Activated T-helper 2 cell treated with anti-CD3 and anti-CD28 coated beads, Interferon-gamma antibody, Interleukin-2, Interleukin-4, amounts not matched to agents 10 μg/mL and 5 μg/mL and 100 μg/mL, durations not matched to agents 14 hours and 24 hours and 36 hours (primary cell): Measurements from ENCODE around the gene ANK2. TPM values are rescaled to one million over a fixed set of nuclear protein-coding genes. Genes with fewer than 3 reads are reported as not detected.
"Not testable (repeated sequence)": the region's sequence is repeated elsewhere in the genome, so short reads cannot be mapped to it uniquely, and the experiment has no call there.

ENCODE experiments used
- DNase-seq: peaks from one replicate; pipeline ENCODE4 v3.0.0; 2021; ENCODE audit warnings: low spot score
- H3K27ac Mint-ChIP-seq: one replicate; pipeline ENCODE4 v1.8.0; 2021; ENCODE audit warnings: mixed read lengths
- H3K27me3 Mint-ChIP-seq: one replicate; pipeline ENCODE4 v1.8.0; 2021; ENCODE audit warnings: low read depth, mixed read lengths
- H3K36me3 Mint-ChIP-seq: one replicate; pipeline ENCODE4 v1.8.0; 2021; ENCODE audit warnings: low read depth, mixed read lengths
- H3K4me1 Mint-ChIP-seq: one replicate; pipeline ENCODE4 v1.8.0; 2021; ENCODE audit warnings: low read depth, mixed read lengths
- H3K4me3 Mint-ChIP-seq: one replicate; pipeline ENCODE4 v1.8.0; 2021; ENCODE audit warnings: low read depth, mild to moderate bottlenecking, moderate library complexity, mixed read lengths
- H3K9me3 Mint-ChIP-seq: one replicate; pipeline ENCODE4 v1.8.0; 2021; ENCODE audit warnings: mixed read lengths
- intact Hi-C: fragments of 100-400 bp; cut with micrococcal nuclease; formaldehyde crosslinking; loops from one replicate; pipeline ENCODE4 v1.15.1; 2023
- total RNA-seq: library from RNA; stranded (reverse); gene quantifications from 2 replicates; pipeline ENCODE4 v1.2.3, GENCODE V29; 2022

The ANK2 gene
- total RNA-seq, 1 donor from 2014 or later = 2.9 TPM

- Mint-ChIP-seq H3K27ac (no peak overlapping the region), H3K4me1 (no peaks in the 10 kb centered on the region), H3K27me3 (no peaks in the 10 kb centered on the region), H3K4me3 (no peak overlapping the region), H3K9me3 (no peaks in the 10 kb centered on the region), H3K36me3 (no peaks in the 10 kb centered on the region)
- intact Hi-C loops = no loop called here
- DNase-seq = no peak
These were observed 172.5 kb downstream of the ANK2 start for GRCh38 chr4:113221990-113222389.

GRCh38 chr4:113222471-113222870 lies 173.0 kb downstream of the ANK2 start:
- no peaks in the 10 kb centered on the region for H3K4me1 Mint-ChIP-seq
- H3K27ac Mint-ChIP-seq = no peak overlapping the region
- no peaks in the 10 kb centered on the region for H3K9me3 Mint-ChIP-seq
- no peaks in the 10 kb centered on the region for H3K27me3 Mint-ChIP-seq
- intact Hi-C loops = no loop called here
- no peaks in the 10 kb centered on the region for H3K36me3 Mint-ChIP-seq
- H3K4me3 Mint-ChIP-seq = no peak overlapping the region
- DNase-seq = no peak

- intact Hi-C loops = no loop called here
- no peaks in the 10 kb centered on the region for H3K36me3 Mint-ChIP-seq
- H3K27me3 Mint-ChIP-seq = no peaks in the 10 kb centered on the region
- H3K4me3 Mint-ChIP-seq = no peak overlapping the region
- DNase-seq = no peak
- H3K4me1 Mint-ChIP-seq = no peaks in the 10 kb centered on the region
- H3K9me3 Mint-ChIP-seq = no peaks in the 10 kb centered on the region
- H3K27ac Mint-ChIP-seq = no peak overlapping the region
These were observed 173.5 kb downstream of the ANK2 start for GRCh38 chr4:113223001-113223400.

- no peaks in the 10 kb centered on the region for H3K36me3 Mint-ChIP-seq
- no peak overlapping the region for H3K27ac Mint-ChIP-seq
- no peaks in the 10 kb centered on the region for H3K27me3 Mint-ChIP-seq
- no peaks in the 10 kb centered on the region for H3K9me3 Mint-ChIP-seq
- no peak overlapping the region for H3K4me3 Mint-ChIP-seq
- no peaks in the 10 kb centered on the region for H3K4me1 Mint-ChIP-seq
- DNase-seq = no peak
- intact Hi-C loops = no loop called here
These were observed 182.7 kb downstream of the ANK2 start for GRCh38 chr4:113232194-113232593.

GRCh38 chr4:113236916-113237315 lies 187.5 kb downstream of the ANK2 start:
- Mint-ChIP-seq H3K27me3 (no peaks in the 10 kb centered on the region), H3K4me3 (no peak overlapping the region), H3K9me3 (no peaks in the 10 kb centered on the region), H3K4me1 (no peaks in the 10 kb centered on the region), H3K27ac (no peak overlapping the region), H3K36me3 (no peaks in the 10 kb centered on the region)
- intact Hi-C loops = no loop called here
- DNase-seq = no peak

- H3K9me3 Mint-ChIP-seq = no peaks in the 10 kb centered on the region
- H3K4me3 Mint-ChIP-seq = no peak overlapping the region
- no peaks in the 10 kb centered on the region for H3K27me3 Mint-ChIP-seq
- H3K36me3 Mint-ChIP-seq = no peaks in the 10 kb centered on the region
- H3K27ac Mint-ChIP-seq = no peak overlapping the region
- H3K4me1 Mint-ChIP-seq = no peaks in the 10 kb centered on the region
- intact Hi-C loops = no loop called here
- no peak for DNase-seq
These were observed 193.9 kb downstream of the ANK2 start for GRCh38 chr4:113243312-113243711.

- intact Hi-C loops, H3K36me3 Mint-ChIP-seq, H3K4me3 Mint-ChIP-seq, H3K9me3 Mint-ChIP-seq, H3K27me3 Mint-ChIP-seq, DNase-seq, H3K4me1 Mint-ChIP-seq, H3K27ac Mint-ChIP-seq: not testable (repeated sequence)
These were observed 195.3 kb downstream of the ANK2 start for GRCh38 chr4:113244747-113245146.

GRCh38 chr4:113248320-113248719 lies 198.9 kb downstream of the ANK2 start:
- DNase-seq = no peak
- intact Hi-C loops = no loop called here
- H3K9me3 Mint-ChIP-seq = no peaks in the 10 kb centered on the region
- H3K27ac Mint-ChIP-seq = no peak overlapping the region
- no peak overlapping the region for H3K4me3 Mint-ChIP-seq
- no peaks in the 10 kb centered on the region for H3K27me3 Mint-ChIP-seq
- no peaks in the 10 kb centered on the region for H3K36me3 Mint-ChIP-seq
- no peaks in the 10 kb centered on the region for H3K4me1 Mint-ChIP-seq

GRCh38 chr4:113255628-113256027 lies 206.2 kb downstream of the ANK2 start:
- intact Hi-C loops = no loop called here
- DNase-seq = no peak
- H3K4me3 Mint-ChIP-seq = no peak overlapping the region
- no peaks in the 10 kb centered on the region for H3K4me1 Mint-ChIP-seq
- H3K27ac Mint-ChIP-seq = no peak overlapping the region
- no peaks in the 10 kb centered on the region for H3K36me3 Mint-ChIP-seq
- no peaks in the 10 kb centered on the region for H3K27me3 Mint-ChIP-seq
- no peaks in the 10 kb centered on the region for H3K9me3 Mint-ChIP-seq

GRCh38 chr4:113256946-113257345 lies 207.5 kb downstream of the ANK2 start:
- Mint-ChIP-seq H3K4me3 (no peak overlapping the region), H3K4me1 (no peaks in the 10 kb centered on the region), H3K27me3 (no peaks in the 10 kb centered on the region), H3K27ac (no peak overlapping the region), H3K9me3 (no peaks in the 10 kb centered on the region), H3K36me3 (no peaks in the 10 kb centered on the region)
- no peak for DNase-seq
- intact Hi-C loops = no loop called here

GRCh38 chr4:113260688-113261087 lies 211.2 kb downstream of the ANK2 start:
- Mint-ChIP-seq H3K9me3 (no peaks in the 10 kb centered on the region), H3K4me1 (no peaks in the 10 kb centered on the region), H3K27ac (no peak overlapping the region), H3K36me3 (no peaks in the 10 kb centered on the region), H3K4me3 (no peak overlapping the region), H3K27me3 (no peaks in the 10 kb centered on the region)
- intact Hi-C loops = no loop called here
- no peak for DNase-seq

GRCh38 chr4:113263274-113263673 lies 213.8 kb downstream of the ANK2 start:
- no peaks in the 10 kb centered on the region for H3K9me3 Mint-ChIP-seq
- H3K27ac Mint-ChIP-seq = no peak overlapping the region

GRCh38 chr4:113270520-113271319 lies 221.3 kb downstream of the ANK2 start:
- Mint-ChIP-seq H3K27me3 (peaks cover 20% of the 10 kb centered on the region), H3K4me3 (no peak overlapping the region), H3K27ac (no peak overlapping the region), H3K36me3 (no peaks in the 10 kb centered on the region), H3K4me1 (no peaks in the 10 kb centered on the region), H3K9me3 (no peaks in the 10 kb centered on the region)
- intact Hi-C loops = no loop called here
- no peak for DNase-seq

More at GRCh38 chr4:113263274-113263673, 213.8 kb downstream of the ANK2 start:
- Mint-ChIP-seq H3K36me3 (no peaks in the 10 kb centered on the region), H3K27me3 (peaks cover 1% of the 10 kb centered on the region), H3K4me1 (no peaks in the 10 kb centered on the region), H3K4me3 (no peak overlapping the region)
- DNase-seq = no peak
- intact Hi-C loops = no loop called here

GRCh38 chr4:113272523-113272922 lies 223.1 kb downstream of the ANK2 start:
- intact Hi-C loops = no loop called here
- no peak overlapping the region for H3K4me3 Mint-ChIP-seq
- DNase-seq = no peak
- H3K36me3 Mint-ChIP-seq = no peaks in the 10 kb centered on the region
- peaks cover 21% of the 10 kb centered on the region for H3K27me3 Mint-ChIP-seq
- no peaks in the 10 kb centered on the region for H3K4me1 Mint-ChIP-seq
- H3K27ac Mint-ChIP-seq = no peak overlapping the region
- no peaks in the 10 kb centered on the region for H3K9me3 Mint-ChIP-seq
